Smooth muscle cell (in vitro differentiated cells): Measurements from ENCODE around the gene DDX56. TPM values are rescaled to one million over a fixed set of nuclear protein-coding genes. Genes with fewer than 3 reads are reported as not detected.

Source experiments
- DNase-seq: peaks from one replicate; lab custom pipeline; 2025; ENCODE audit not compliant: unreplicated experiment; lab: John Stamatoyannopoulos, UW
- H2AFZ ChIP-seq: fragments of 200-600 bp; sonication (generic); 2 replicates; pipeline ENCODE4 v1.6.0; 2016; ENCODE audit warnings: antibody characterized with exemption, low read depth, mild to moderate bottlenecking
- H3F3A ChIP-seq: fragments of 200-600 bp; sonication (generic); 2 replicates; pipeline ENCODE4 v1.6.0; 2017; ENCODE audit warnings: antibody characterized with exemption, low read depth
- H3K27ac ChIP-seq: fragments of 200-600 bp; sonication (generic); 2 replicates; pipeline ENCODE4 v1.5.1; 2016; ENCODE audit warnings: low read depth, mild to moderate bottlenecking
- H3K27me3 ChIP-seq: fragments of 200-600 bp; sonication (generic); 2 replicates; pipeline ENCODE4 v1.6.1; 2016; ENCODE audit warnings: low read depth, mild to moderate bottlenecking
- H3K36me3 ChIP-seq: fragments of 200-600 bp; sonication (generic); 2 replicates; pipeline ENCODE4 v1.5.1; 2016; ENCODE audit warnings: low read depth
- H3K4me1 ChIP-seq: fragments of 200-600 bp; sonication (generic); 2 replicates; pipeline ENCODE4 v1.5.1; 2016; ENCODE audit warnings: low read depth
- H3K4me2 ChIP-seq: fragments of 200-600 bp; sonication (generic); 2 replicates; pipeline ENCODE4 v1.6.0; 2016; ENCODE audit warnings: mild to moderate bottlenecking
- H3K4me3 ChIP-seq: fragments of 200-600 bp; sonication (generic); 2 replicates; pipeline ENCODE4 v1.5.1; 2016; ENCODE audit warnings: mild to moderate bottlenecking
- H3K79me2 ChIP-seq: fragments of 200-600 bp; sonication (generic); 2 replicates; pipeline ENCODE4 v1.6.0; 2016; ENCODE audit warnings: low read depth, mild to moderate bottlenecking
- H3K9ac ChIP-seq: fragments of 200-600 bp; sonication (generic); 2 replicates; pipeline ENCODE4 v1.6.0; 2016; ENCODE audit warnings: low read depth
- H3K9me3 ChIP-seq: fragments of 200-600 bp; sonication (generic); replicated peaks from 2 replicates; pipeline ENCODE4 v1.5.1; 2016; ENCODE audit warnings: low read depth
- H4K20me1 ChIP-seq: fragments of 200-600 bp; sonication (generic); 2 replicates; pipeline ENCODE4 v1.6.0; 2016; ENCODE audit warnings: low read depth
- WGBS: methylation state at CpG from one replicate; pipeline ENCODE4 v1.1.7; 2016; ENCODE audit warnings: low lambda C conversion rate; 5-methylcytosine and 5-hydroxymethylcytosine counted together
- polyA plus RNA-seq: library from polyadenylated mRNA; unstranded; fragments of >200 nt; fragmentation: Nextera tagmentation; extraction: Ambion mirVana; gene quantifications from 2 replicates; pipeline ENCODE4 v1.2.1, GENCODE V29; 2016
- total RNA-seq: library from RNA; depleted of rRNA; stranded (reverse); fragments of >200 nt; gene quantifications from 2 replicates; pipeline ENCODE4 v1.2.3, GENCODE V29; 2014
- TF ChIP-seq, protein P1 (sequence below): fragments of 200-600 bp; sonication (generic); IDR thresholded peaks from 2 replicates; pipeline ENCODE4 v1.5.1; 2017; ENCODE audit warnings: borderline replicate concordance, mild to moderate bottlenecking, antibody characterized with exemption; ENCODE audit not compliant: insufficient read depth, poor library complexity, severe bottlenecking

Gene DDX56
- total and polyA plus RNA-seq, 2 experiments from 2014 or later: 43.2 to 64.5 TPM

DNA sequence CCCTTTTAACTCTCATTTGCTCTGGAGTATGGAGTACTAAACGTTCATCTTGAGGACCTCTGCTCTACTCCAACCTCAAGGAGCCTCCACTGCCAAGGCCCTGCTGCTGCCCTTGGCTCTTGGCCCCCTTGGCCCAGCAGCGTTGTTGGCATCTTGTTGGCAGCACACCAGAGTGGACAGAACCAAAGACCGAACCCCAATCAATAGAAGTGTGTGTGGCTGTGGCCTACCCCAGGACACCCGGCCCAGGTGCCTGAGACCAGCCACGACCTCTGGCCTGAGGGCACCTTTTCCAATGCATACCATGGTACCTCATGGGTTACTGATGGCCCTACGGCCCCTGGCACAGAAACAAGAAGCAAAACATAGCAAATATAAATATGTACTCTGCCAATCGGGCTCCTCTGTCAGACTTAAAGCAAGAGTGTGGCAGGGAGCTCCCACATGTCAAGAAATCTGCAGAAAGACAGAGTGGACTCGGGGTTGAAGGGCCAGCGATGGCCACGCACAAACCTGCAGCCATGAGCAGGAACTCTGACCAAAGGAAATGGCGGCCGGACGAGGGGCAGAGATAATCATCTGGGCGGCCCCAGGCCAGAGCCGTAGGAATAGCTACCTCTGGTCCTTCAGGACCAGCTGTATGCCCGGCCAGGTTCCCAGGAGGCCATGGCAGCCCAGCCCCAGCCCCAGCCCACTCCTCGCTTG lies 35.5 kb downstream of the DDX56 start:
- Histone ChIP-seq H3K36me3 (no peaks in the 10 kb centered on the region), H3K4me2 (no peak overlapping the region), H3K9me3 (no peaks in the 10 kb centered on the region), H2AFZ (no peak overlapping the region), H3K27ac (no peak overlapping the region), H3K79me2 (no peaks in the 10 kb centered on the region), H3K4me3 (no peak overlapping the region), H3K4me1 (no peaks in the 10 kb centered on the region), H3K27me3 (no peaks in the 10 kb centered on the region), H3K9ac (no peak overlapping the region), H4K20me1 (no peaks in the 10 kb centered on the region), H3F3A (no peaks in the 10 kb centered on the region)
- TF ChIP-seq, protein P1, sequence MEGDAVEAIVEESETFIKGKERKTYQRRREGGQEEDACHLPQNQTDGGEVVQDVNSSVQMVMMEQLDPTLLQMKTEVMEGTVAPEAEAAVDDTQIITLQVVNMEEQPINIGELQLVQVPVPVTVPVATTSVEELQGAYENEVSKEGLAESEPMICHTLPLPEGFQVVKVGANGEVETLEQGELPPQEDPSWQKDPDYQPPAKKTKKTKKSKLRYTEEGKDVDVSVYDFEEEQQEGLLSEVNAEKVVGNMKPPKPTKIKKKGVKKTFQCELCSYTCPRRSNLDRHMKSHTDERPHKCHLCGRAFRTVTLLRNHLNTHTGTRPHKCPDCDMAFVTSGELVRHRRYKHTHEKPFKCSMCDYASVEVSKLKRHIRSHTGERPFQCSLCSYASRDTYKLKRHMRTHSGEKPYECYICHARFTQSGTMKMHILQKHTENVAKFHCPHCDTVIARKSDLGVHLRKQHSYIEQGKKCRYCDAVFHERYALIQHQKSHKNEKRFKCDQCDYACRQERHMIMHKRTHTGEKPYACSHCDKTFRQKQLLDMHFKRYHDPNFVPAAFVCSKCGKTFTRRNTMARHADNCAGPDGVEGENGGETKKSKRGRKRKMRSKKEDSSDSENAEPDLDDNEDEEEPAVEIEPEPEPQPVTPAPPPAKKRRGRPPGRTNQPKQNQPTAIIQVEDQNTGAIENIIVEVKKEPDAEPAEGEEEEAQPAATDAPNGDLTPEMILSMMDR: no peak
- DNase-seq: no peak
- WGBS: 94% methylated on average over 17 of the region's 17 CpGs

DNA sequence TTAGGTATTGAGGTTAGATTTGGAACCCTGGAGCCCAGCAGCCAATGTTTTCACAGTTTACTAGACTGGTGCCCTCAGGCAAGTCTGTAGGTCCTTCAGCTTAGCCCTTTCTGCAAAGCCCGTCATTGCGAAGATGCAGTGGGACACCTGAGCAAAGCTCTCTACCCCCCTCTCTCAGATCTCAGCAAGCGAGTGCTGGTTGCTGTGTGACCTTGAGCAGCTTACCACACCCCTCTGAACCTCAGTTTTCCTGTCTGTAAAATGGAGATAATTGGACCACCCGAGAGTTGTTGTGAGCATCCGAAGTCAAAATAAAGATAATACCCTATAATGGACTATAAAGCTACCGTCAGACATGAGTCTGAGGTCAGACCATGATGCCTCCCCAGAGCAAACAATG lies 36.3 kb downstream of the DDX56 start:
- Histone ChIP-seq H3K4me3 (no peak overlapping the region), H3K9me3 (no peaks in the 10 kb centered on the region), H3K27ac (no peak overlapping the region), H3K36me3 (no peaks in the 10 kb centered on the region), H3K4me2 (no peak overlapping the region), H3K79me2 (no peaks in the 10 kb centered on the region), H3K9ac (no peak overlapping the region), H4K20me1 (no peaks in the 10 kb centered on the region), H3K27me3 (no peaks in the 10 kb centered on the region), H2AFZ (no peak overlapping the region), H3K4me1 (no peaks in the 10 kb centered on the region), H3F3A (no peaks in the 10 kb centered on the region)
- no peak for DNase-seq
- TF ChIP-seq, protein P1: no peak
- 93% methylated on average over 6 of the region's 6 CpGs for WGBS

DNA sequence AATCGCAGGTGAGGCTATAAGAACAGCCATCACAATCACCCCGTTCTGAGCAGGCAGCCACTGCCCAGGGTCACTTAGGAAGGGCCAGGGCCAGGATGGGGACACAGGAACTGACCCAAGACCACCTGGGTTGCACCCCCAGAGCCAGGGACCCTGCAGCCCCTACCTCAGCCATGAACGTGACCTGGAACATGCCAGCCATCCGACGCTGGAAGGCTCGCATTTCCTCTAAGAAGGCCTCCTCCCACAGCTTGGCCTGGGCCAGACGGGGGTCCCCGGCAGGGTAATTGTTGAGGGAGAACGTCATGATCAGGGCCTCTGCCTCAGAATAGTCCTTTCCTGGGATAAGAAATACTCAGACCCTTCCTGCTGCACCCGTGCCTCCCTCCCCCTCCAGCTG lies 37.6 kb downstream of the DDX56 start:
- H3K36me3 ChIP-seq: no peaks in the 10 kb centered on the region
- no peak overlapping the region for H3K4me2 ChIP-seq
- H3K27ac ChIP-seq: no peak overlapping the region
- no peaks in the 10 kb centered on the region for H3K4me1 ChIP-seq
- no peaks in the 10 kb centered on the region for H3F3A ChIP-seq
- H3K27me3 ChIP-seq: no peaks in the 10 kb centered on the region
- H3K9ac ChIP-seq: no peak overlapping the region
- TF ChIP-seq, protein P1: no peak
- no peak for DNase-seq
- H3K9me3 ChIP-seq: no peaks in the 10 kb centered on the region
- H4K20me1 ChIP-seq: no peaks in the 10 kb centered on the region
- H3K4me3 ChIP-seq: no peak overlapping the region
- no peak overlapping the region for H2AFZ ChIP-seq
- no peaks in the 10 kb centered on the region for H3K79me2 ChIP-seq
- 88% methylated on average over 10 of the region's 10 CpGs for WGBS
